Measurements from ENCODE around the gene LRRN4.

The LRRN4 gene

GRCh38 chr20:6079016-6079415 is 25.2 kb upstream of the LRRN4 start:
- Histone ChIP-seq H3K4me3 (ENCODE audit: low read length) (no peak overlapping the region), H3K9ac (ENCODE audit: low read depth, low read length) (no peak overlapping the region), H3K4me2 (ENCODE audit: low read length) (no peak overlapping the region), H3K36me3 (ENCODE audit: insufficient read depth, low read length) (no peaks in the 10 kb centered on the region), H3K4me1 (ENCODE audit: control insufficient read depth, insufficient read depth, low read length) (no peaks in the 10 kb centered on the region), H3K27me3 (ENCODE audit: control insufficient read depth, insufficient read depth, low read length) (no peaks in the 10 kb centered on the region), H3K9me3 (replicated peaks; ENCODE audit: low read length) (no peaks in the 10 kb centered on the region)

- H3K4me3 ChIP-seq (ENCODE audit: low read length) = no peak overlapping the region
- no peaks in the 10 kb centered on the region for H3K9me3 ChIP-seq (replicated peaks; ENCODE audit: low read length)
- H3K27me3 ChIP-seq (ENCODE audit: control insufficient read depth, insufficient read depth, low read length) = no peaks in the 10 kb centered on the region
- H3K4me2 ChIP-seq (ENCODE audit: low read length) = no peak overlapping the region
- no peaks in the 10 kb centered on the region for H3K4me1 ChIP-seq (ENCODE audit: control insufficient read depth, insufficient read depth, low read length)
- no peak overlapping the region for H3K9ac ChIP-seq (ENCODE audit: low read depth, low read length)
- no peaks in the 10 kb centered on the region for H3K36me3 ChIP-seq (ENCODE audit: insufficient read depth, low read length)
These were observed 21.8 kb upstream of the LRRN4 start for GRCh38 chr20:6075428-6076219.

- H3K9ac ChIP-seq (ENCODE audit: low read depth, low read length) = no peak overlapping the region
- H3K9me3 ChIP-seq (replicated peaks; ENCODE audit: low read length) = no peaks in the 10 kb centered on the region
- H3K4me3 ChIP-seq (ENCODE audit: low read length) = no peak overlapping the region
- H3K4me1 ChIP-seq (ENCODE audit: control insufficient read depth, insufficient read depth, low read length) = no peaks in the 10 kb centered on the region
- H3K4me2 ChIP-seq (ENCODE audit: low read length) = no peak overlapping the region
- H3K36me3 ChIP-seq (ENCODE audit: insufficient read depth, low read length) = no peaks in the 10 kb centered on the region
- no peaks in the 10 kb centered on the region for H3K27me3 ChIP-seq (ENCODE audit: control insufficient read depth, insufficient read depth, low read length)
These were observed 20.9 kb upstream of the LRRN4 start for GRCh38 chr20:6074784-6075183.

GRCh38 chr20:6074145-6074561 is 20.3 kb upstream of the LRRN4 start:
- Histone ChIP-seq H3K4me2 (ENCODE audit: low read length) (no peak overlapping the region), H3K9ac (ENCODE audit: low read depth, low read length) (no peak overlapping the region), H3K4me3 (ENCODE audit: low read length) (no peak overlapping the region), H3K27me3 (ENCODE audit: control insufficient read depth, insufficient read depth, low read length) (no peaks in the 10 kb centered on the region), H3K36me3 (ENCODE audit: insufficient read depth, low read length) (no peaks in the 10 kb centered on the region), H3K9me3 (replicated peaks; ENCODE audit: low read length) (no peaks in the 10 kb centered on the region), H3K4me1 (ENCODE audit: control insufficient read depth, insufficient read depth, low read length) (no peaks in the 10 kb centered on the region)

GRCh38 chr20:6070829-6071695 is 17.2 kb upstream of the LRRN4 start:
- Histone ChIP-seq H3K36me3 (ENCODE audit: insufficient read depth, low read length) (no peaks in the 10 kb centered on the region), H3K4me3 (ENCODE audit: low read length) (no peak overlapping the region), H3K4me2 (ENCODE audit: low read length) (no peak overlapping the region), H3K27me3 (ENCODE audit: control insufficient read depth, insufficient read depth, low read length) (no peaks in the 10 kb centered on the region), H3K9ac (ENCODE audit: low read depth, low read length) (no peak overlapping the region), H3K9me3 (replicated peaks; ENCODE audit: low read length) (no peaks in the 10 kb centered on the region), H3K4me1 (ENCODE audit: control insufficient read depth, insufficient read depth, low read length) (no peaks in the 10 kb centered on the region)

GRCh38 chr20:6069669-6070068 is 15.8 kb upstream of the LRRN4 start:
- Histone ChIP-seq H3K4me3 (ENCODE audit: low read length) (no peak overlapping the region), H3K36me3 (ENCODE audit: insufficient read depth, low read length) (no peaks in the 10 kb centered on the region), H3K4me2 (ENCODE audit: low read length) (no peak overlapping the region), H3K4me1 (ENCODE audit: control insufficient read depth, insufficient read depth, low read length) (no peaks in the 10 kb centered on the region), H3K27me3 (ENCODE audit: control insufficient read depth, insufficient read depth, low read length) (no peaks in the 10 kb centered on the region), H3K9ac (ENCODE audit: low read depth, low read length) (no peak overlapping the region), H3K9me3 (replicated peaks; ENCODE audit: low read length) (no peaks in the 10 kb centered on the region)

- H3K9me3 ChIP-seq (replicated peaks; ENCODE audit: low read length) = no peaks in the 10 kb centered on the region
- no peak overlapping the region for H3K4me2 ChIP-seq (ENCODE audit: low read length)
- H3K9ac ChIP-seq (ENCODE audit: low read depth, low read length) = no peak overlapping the region
- H3K36me3 ChIP-seq (ENCODE audit: insufficient read depth, low read length) = no peaks in the 10 kb centered on the region
- no peak overlapping the region for H3K4me3 ChIP-seq (ENCODE audit: low read length)
- H3K4me1 ChIP-seq (ENCODE audit: control insufficient read depth, insufficient read depth, low read length) = no peaks in the 10 kb centered on the region
- no peaks in the 10 kb centered on the region for H3K27me3 ChIP-seq (ENCODE audit: control insufficient read depth, insufficient read depth, low read length)
These were observed 14.0 kb upstream of the LRRN4 start for GRCh38 chr20:6067763-6068318.

GRCh38 chr20:6066582-6066981 is 12.7 kb upstream of the LRRN4 start:
- no peak overlapping the region for H3K9ac ChIP-seq (ENCODE audit: low read depth, low read length)
- no peak overlapping the region for H3K4me2 ChIP-seq (ENCODE audit: low read length)
- no peak overlapping the region for H3K4me3 ChIP-seq (ENCODE audit: low read length)
- no peaks in the 10 kb centered on the region for H3K27me3 ChIP-seq (ENCODE audit: control insufficient read depth, insufficient read depth, low read length)
- no peaks in the 10 kb centered on the region for H3K9me3 ChIP-seq (replicated peaks; ENCODE audit: low read length)
- no peaks in the 10 kb centered on the region for H3K36me3 ChIP-seq (ENCODE audit: insufficient read depth, low read length)
- no peaks in the 10 kb centered on the region for H3K4me1 ChIP-seq (ENCODE audit: control insufficient read depth, insufficient read depth, low read length)

- Histone ChIP-seq H3K27me3 (ENCODE audit: control insufficient read depth, insufficient read depth, low read length) (peaks cover 35% of the 10 kb centered on the region), H3K36me3 (ENCODE audit: insufficient read depth, low read length) (no peaks in the 10 kb centered on the region), H3K4me2 (ENCODE audit: low read length) (no peak overlapping the region), H3K4me1 (ENCODE audit: control insufficient read depth, insufficient read depth, low read length) (no peaks in the 10 kb centered on the region), H3K4me3 (ENCODE audit: low read length) (no peak overlapping the region), H3K9me3 (replicated peaks; ENCODE audit: low read length) (no peaks in the 10 kb centered on the region), H3K9ac (ENCODE audit: low read depth, low read length) (no peak overlapping the region)
These were observed 7.7 kb upstream of the LRRN4 start for GRCh38 chr20:6061544-6061943.

- H3K9me3 ChIP-seq (replicated peaks; ENCODE audit: low read length) = no peaks in the 10 kb centered on the region
- H3K27me3 ChIP-seq (ENCODE audit: control insufficient read depth, insufficient read depth, low read length) = peaks cover 35% of the 10 kb centered on the region
- H3K4me1 ChIP-seq (ENCODE audit: control insufficient read depth, insufficient read depth, low read length) = no peaks in the 10 kb centered on the region
- H3K9ac ChIP-seq (ENCODE audit: low read depth, low read length) = no peak overlapping the region
- H3K4me2 ChIP-seq (ENCODE audit: low read length) = no peak overlapping the region
- no peak overlapping the region for H3K4me3 ChIP-seq (ENCODE audit: low read length)
- no peaks in the 10 kb centered on the region for H3K36me3 ChIP-seq (ENCODE audit: insufficient read depth, low read length)
These were observed 6.4 kb upstream of the LRRN4 start for GRCh38 chr20:6060213-6060612.

GRCh38 chr20:6058684-6059295 is 4.9 kb upstream of the LRRN4 start:
- Histone ChIP-seq H3K9ac (ENCODE audit: low read depth, low read length) (no peak overlapping the region), H3K27me3 (ENCODE audit: control insufficient read depth, insufficient read depth, low read length) (peaks cover 41% of the 10 kb centered on the region), H3K36me3 (ENCODE audit: insufficient read depth, low read length) (no peaks in the 10 kb centered on the region), H3K4me3 (ENCODE audit: low read length) (no peak overlapping the region), H3K4me2 (ENCODE audit: low read length) (no peak overlapping the region), H3K4me1 (ENCODE audit: control insufficient read depth, insufficient read depth, low read length) (no peaks in the 10 kb centered on the region), H3K9me3 (replicated peaks; ENCODE audit: low read length) (no peaks in the 10 kb centered on the region)

All from skeletal muscle satellite cell (primary cell).